Left cardiac atrium (tissue), 4 donors: ENCODE measurements around the gene UNC5A. TPM values are rescaled to one million over a fixed set of nuclear protein-coding genes. Genes with fewer than 3 reads are reported as not detected.

Experiments used
- ATAC-seq, 2 donors: fragments of 200-7000 bp; cut with Tn5 transposase; one replicate each; pipeline ENCODE4 v1.9.1; 2020; ENCODE audit warnings: mild to moderate bottlenecking in 2 of 2, moderate library complexity in 2 of 2
- DNase-seq: peaks from one replicate; pipeline ENCODE4 v3.0.0-alpha.2; 2020
- intact Hi-C, 2 donors: fragments of 100-400 bp; cut with DNase I; formaldehyde crosslinking; loops; one replicate each; pipeline versions ENCODE4 v1.14.1 to v1.15.1; 2022 to 2023
- total RNA-seq, 2 donors: library from RNA; stranded (reverse); fragmentation: NEBNext Ultra II Directional; extraction: Animal tissue kit (Norgen Biotek cat#: 25700); gene quantifications; one replicate each; pipeline ENCODE4 v1.2.1, GENCODE V29; 2021
- donor health status: DM: no; HTN: yes; CAD: no.
- donor health status: DM: no; HTN: yes; CAD: no; lungs with severe emphysema.
- donor health status: DM: yes; HTN: yes; CAD: no.
- donor health status: Dilated cardiomyopathy.

Gene UNC5A
- total RNA-seq, 2 donors from 2014 or later: 0.35 to 0.50 TPM

- DNase-seq: no peak
- ATAC-seq: no peak
- intact Hi-C loops: no loop called here
Measured at GRCh38 chr5:176780176-176781053, 29.9 kb upstream of the UNC5A start.

- ATAC-seq (peak; percentile 68 to 74), DNase-seq (peak; percentile 33)
- intact Hi-C loops: no loop called here
Measured at GRCh38 chr5:176781054-176781375, 29.3 kb upstream of the UNC5A start.

- ATAC-seq: no peak
- no peak for DNase-seq
Measured at GRCh38 chr5:176781638-176782570, 28.5 kb upstream of the UNC5A start.

GRCh38 chr5:176784218-176785165 is 25.9 kb upstream of the UNC5A start:
- ATAC-seq (no peak), DNase-seq (no peak)
- intact Hi-C loops: no loop called here

More at GRCh38 chr5:176781638-176782570, 28.5 kb upstream of the UNC5A start:
- intact Hi-C loops: no loop called here

- ATAC-seq: no peak
- no peak for DNase-seq
- intact Hi-C loops: no loop called here
Measured at GRCh38 chr5:176785184-176786145, 24.9 kb upstream of the UNC5A start.

- no peak for ATAC-seq
- DNase-seq: no peak
- intact Hi-C loops: no loop called here
Measured at GRCh38 chr5:176787676-176788075, 22.7 kb upstream of the UNC5A start.

GRCh38 chr5:176788091-176788490 is 22.3 kb upstream of the UNC5A start:
- ATAC-seq (no peak), DNase-seq (no peak)
- intact Hi-C loops: no loop called here

GRCh38 chr5:176788941-176789872 is 21.2 kb upstream of the UNC5A start:
- DNase-seq: no peak
- no peak for ATAC-seq
- intact Hi-C loops: no loop called here

GRCh38 chr5:176789873-176790615 is 20.3 kb upstream of the UNC5A start:
- ATAC-seq (no peak), DNase-seq (no peak)
- intact Hi-C loops: no loop called here

- intact Hi-C loops: no loop called here
- ATAC-seq (no peak), DNase-seq (no peak)
Measured at GRCh38 chr5:176790941-176791340, 19.4 kb upstream of the UNC5A start.

GRCh38 chr5:176792655-176793342 is 17.6 kb upstream of the UNC5A start:
- intact Hi-C loops: no loop called here
- ATAC-seq (no peak), DNase-seq (no peak)

GRCh38 chr5:176793343-176793699 is 17.0 kb upstream of the UNC5A start:
- DNase-seq (no peak), ATAC-seq (no peak)
- intact Hi-C loops: no loop called here

GRCh38 chr5:176793736-176794135 is 16.6 kb upstream of the UNC5A start:
- ATAC-seq (no peak), DNase-seq (no peak)
- intact Hi-C loops: no loop called here

- intact Hi-C loops: no loop called here
- no peak for DNase-seq
Measured at GRCh38 chr5:176794509-176794908, 15.8 kb upstream of the UNC5A start.

GRCh38 chr5:176796411-176796810 is 13.9 kb upstream of the UNC5A start:
- intact Hi-C loops: no loop called here
- no peak for ATAC-seq
- DNase-seq: no peak

More at GRCh38 chr5:176794509-176794908, 15.8 kb upstream of the UNC5A start:
- ATAC-seq: no peak

- ATAC-seq (no peak), DNase-seq (no peak)
- intact Hi-C loops: no loop called here
Measured at GRCh38 chr5:176796970-176797369, 13.4 kb upstream of the UNC5A start.
